ENCODE data around the gene SLC39A1. TPM values are rescaled to one million over a fixed set of nuclear protein-coding genes. Genes with fewer than 3 reads are reported as not detected.

SLC39A1 gene
- total and polyA plus RNA-seq, 2 of the 4 experiments (the other 2 are of a cell fraction), result 89.1 to 97.7 TPM

DNA sequence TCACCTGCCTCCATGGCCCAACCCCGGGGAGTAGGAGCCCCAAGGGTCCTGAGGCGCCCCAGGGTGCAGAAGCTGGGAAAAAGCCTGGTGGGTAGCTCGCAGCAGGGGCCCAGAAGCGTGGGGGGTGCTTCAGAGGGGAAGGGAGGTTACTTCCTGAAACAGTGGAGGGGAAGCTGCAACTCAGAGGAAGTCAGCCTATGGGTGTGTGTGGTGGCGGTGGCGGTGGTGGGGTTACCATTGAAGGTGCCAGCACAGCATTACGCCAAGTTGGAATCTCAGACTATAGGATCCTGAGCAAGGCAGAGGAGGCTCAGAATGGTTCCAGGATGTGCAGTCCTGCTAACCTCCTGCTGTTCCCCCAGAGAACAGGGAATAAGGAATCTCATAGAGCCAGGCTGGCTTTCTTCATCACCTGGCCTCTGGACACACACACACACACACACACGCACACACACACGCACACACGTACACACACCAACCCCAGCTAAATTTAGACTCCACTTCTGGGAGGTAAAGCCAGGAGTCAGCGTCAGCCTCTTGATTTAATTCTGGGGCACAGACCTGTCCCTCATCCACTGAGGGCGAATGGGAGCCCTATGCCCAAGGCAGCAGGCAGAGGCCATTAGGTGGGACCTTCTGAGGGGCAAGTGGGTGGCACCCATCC, 18.1 kb downstream of the SLC39A1 start:
- Histone ChIP-seq H3K18ac (ENCODE audit: low read depth, low read length) (peak overlapping the region; percentile 85), H3K14ac (replicated peaks; ENCODE audit: low read depth, low read length) (peak overlapping the region; percentile 96), H2AK9ac (replicated peaks; ENCODE audit: low read depth, low read length, poor library complexity) (peak overlapping the region; percentile 99), H3K79me1 (ENCODE audit: low read depth in 1 of 2, low read length in 2 of 2) (peaks cover 15 to 54% of the 10 kb centered on the region in 2 experiments), H2BK120ac (ENCODE audit: low read depth, low read length) (peak overlapping the region; percentile 52; the same call in 1 of the 2 replicates), H3K9ac (ENCODE audit: low read depth, low read length) (peak overlapping the region; percentile 98), H3K4ac (ENCODE audit: low read depth, low read length) (peak overlapping the region; percentile 87), H3K27ac (ENCODE audit: insufficient read depth, low read length) (peak overlapping the region; percentile 97), H2BK20ac (ENCODE audit: low read depth, low read length) (peak overlapping the region; percentile 25; the same call in 1 of the 2 replicates), H3K23ac (ENCODE audit: low read depth, low read length) (peak overlapping the region; percentile 58), H2AK5ac (ENCODE audit: low read depth, low read length) (peak overlapping the region; percentile 96), H2AFZ (replicated peaks; ENCODE audit: low read length, poor library complexity) (peak overlapping the region; percentile 97), H3K4me1 (ENCODE audit: control insufficient read depth, insufficient read depth, low read length) (peaks cover 9% of the 10 kb centered on the region), H3K27me3 (ENCODE audit: control insufficient read depth, insufficient read depth, low read length) (no peaks in the 10 kb centered on the region), H3K9me1 (ENCODE audit: insufficient read depth, low read length) (peaks cover 18% of the 10 kb centered on the region; the same call in 1 of the 2 replicates), H3K4me2 (ENCODE audit: low read depth, low read length) (peak overlapping the region; percentile 100), H4K20me1 (ENCODE audit: insufficient read depth, low read length) (peaks cover 11% of the 10 kb centered on the region), H2BK5ac (ENCODE audit: low read depth, low read length, poor library complexity, severe bottlenecking) (peak overlapping the region; percentile 93), H2BK15ac (ENCODE audit: low read depth, low read length) (peak overlapping the region; percentile 65; the same call in 1 of the 3 replicates), H4K8ac (ENCODE audit: low read depth in 2 of 2, low read length in 2 of 2) (peak overlapping the region; percentile 90 to 91), H3K9me3 (ENCODE audit: control insufficient read depth, insufficient read depth, low read length) (no peaks in the 10 kb centered on the region), H3K56ac (ENCODE audit: extremely low read depth, insufficient read depth, low read length) (peak overlapping the region; percentile 81; the same call in 1 of the 2 replicates), H3K36me3 (ENCODE audit: control insufficient read depth, insufficient read depth, low read length) (peaks cover 41% of the 10 kb centered on the region), H3K4me3 (ENCODE audit: insufficient read depth, low read depth, low read length) (peak overlapping the region; percentile 98), H4K91ac (ENCODE audit: insufficient read depth, low read depth, low read length) (peak overlapping the region; percentile 70), H4K5ac (ENCODE audit: low read depth, low read length) (peak overlapping the region; percentile 86)
- in situ Hi-C loops (cut with MboI; ENCODE audit: low sequenced_read_pairs) (loop anchor here (5.0 kb wide), 1 partner anchor 148 kb away; no protein-coding TSS in a partner anchor), dilution Hi-C loops (cut with HindIII; ENCODE audit: low sequenced_read_pairs, unreplicated experiment) (no loop called here), intact Hi-C loops (cut with micrococcal nuclease) (no loop called here)
- ATAC-seq (ENCODE audit: low read depth) (no peak; the same call in 1 of the 2 replicates), DNase-seq (peak; percentile 46)
- no TSS peak for BruUV-seq (replicated peaks)
- WGBS, 2 experiments (ENCODE audit: extremely low coverage in 2 of 2, insufficient read length in 1 of 2), result no CpG with 5 or more reads among the region's 12 CpGs
- TF ChIP-seq CTCF (conservative IDR thresholded peaks at IDR 0.05; ENCODE audit: low read depth, low read length) (no peak), POLR2A (IDR thresholded peaks at IDR 0.05; ENCODE audit: low read depth, low read length) (no peak), RFX5 (IDR thresholded peaks at IDR 0.05; ENCODE audit: low read depth, low read length) (no peak), MAFK (IDR thresholded peaks at IDR 0.05; ENCODE audit: low read depth, low read length) (no peak), USF2 (IDR thresholded peaks at IDR 0.05; ENCODE audit: low read depth, low read length) (no peak), SMC3 (IDR thresholded peaks at IDR 0.05; ENCODE audit: low read depth, low read length) (no peak), MXI1 (IDR thresholded peaks at IDR 0.05; ENCODE audit: borderline replicate concordance, low read depth, low read length) (no peak), CHD1 (IDR thresholded peaks at IDR 0.05; ENCODE audit: low read depth, low read length) (0 out of 2 replicates have a peak, but pooled peaks have one; percentile 11)
- POLR2A ChIA-PET (ENCODE audit: unreplicated experiment), result no interaction called here
- CTCF ChIA-PET, result interaction anchor here (1.2 kb wide), 1 partner anchor 18 kb away, joined by 10 read pairs; the partner anchor contains the start of gene SLC39A1
